SK-N-SH (cell line): Measurements from ENCODE around the gene ERVFRD-1. TPM values are rescaled to one million over a fixed set of nuclear protein-coding genes. Genes with fewer than 3 reads are reported as not detected.

Experiments
- CTCF ChIA-PET: fragments of 300-600, 350-600 bp; formaldehyde crosslinking; extraction: SDS; loops from one replicate; lab custom pipeline; 2021; lab: Yijun Ruan, JAX
- POLR2A ChIA-PET: fragments of 350-600 bp; sonication (Branson Sonifier 250); formaldehyde crosslinking; extraction: SDS; loops from one replicate; lab custom pipeline; 2020; ENCODE audit warnings: antibody characterized with exemption, inconsistent platforms; lab: Yijun Ruan, JAX
- DNase-seq: peaks from one replicate; pipeline ENCODE4 v3.0.0; 2012
- H2AFZ ChIP-seq: fragments of 200-600 bp; sonication (generic); 2 replicates; pipeline ENCODE4 v1.8.1; 2016; ENCODE audit warnings: antibody characterized with exemption, mild to moderate bottlenecking, low read depth
- H3F3A ChIP-seq: fragments of 200-600 bp; sonication (generic); replicated peaks from 2 replicates; pipeline ENCODE3; 2016; ENCODE audit warnings: antibody characterized with exemption, mild to moderate bottlenecking; ENCODE audit not compliant: insufficient read depth
- H3K27ac ChIP-seq, 2 experiments: fragments of 200-500 bp in 1 of 2; fragments of 200-600 bp in 1 of 2; sonication (Bioruptor generic) in 1 of 2; sonication (generic), shearing (Covaris generic) in 1 of 2; 2 replicates each; pipeline versions ENCODE4 v1.5.1 to v1.6.1; 2014 to 2016; ENCODE audit warnings: low read depth in 2 of 2, inconsistent platforms in 1 of 2, low read length in 1 of 2, mild to moderate bottlenecking in 1 of 2, mixed read lengths in 1 of 2
- H3K27me3 ChIP-seq: fragments of 200-600 bp; sonication (generic), shearing (Covaris generic); 2 replicates; pipeline ENCODE4 v1.6.1; 2016; ENCODE audit warnings: mixed run types; ENCODE audit not compliant: insufficient read depth
- H3K36me3 ChIP-seq, 2 experiments: fragments of 200-500 bp in 1 of 2; fragments of 200-600 bp in 1 of 2; sonication (Bioruptor generic) in 1 of 2; sonication (generic) in 1 of 2; replicated peaks in 1 of 2; 2 replicates each; pipeline versions ENCODE3 to v1.5.1; 2014 to 2016; ENCODE audit warnings: low read length in 1 of 2, mild to moderate bottlenecking in 1 of 2; ENCODE audit not compliant: insufficient read depth in 2 of 2, control insufficient read depth in 1 of 2
- H3K4me1 ChIP-seq, 2 experiments: fragments of 200-500 bp in 1 of 2; fragments of 200-600 bp in 1 of 2; sonication (Bioruptor generic) in 1 of 2; sonication (generic), shearing (Covaris generic) in 1 of 2; 2 replicates each; pipeline versions ENCODE4 v1.5.1 to v1.6.1; 2014 to 2016; ENCODE audit warnings: low read depth in 1 of 2, low read length in 1 of 2, mixed run types in 1 of 2; ENCODE audit not compliant: insufficient read depth in 2 of 2, control insufficient read depth in 1 of 2
- H3K4me2 ChIP-seq: fragments of 200-600 bp; sonication (generic), shearing (Covaris generic); 2 replicates; pipeline ENCODE4 v1.6.1; 2017; ENCODE audit warnings: mixed run types
- H3K4me3 ChIP-seq, 2 experiments: fragments of 200-500 bp in 1 of 2; fragments of 200-600 bp in 1 of 2; sonication (Bioruptor generic) in 1 of 2; sonication (generic), shearing (Covaris generic) in 1 of 2; 2 replicates each; pipeline versions ENCODE4 v1.5.1 to v1.8.1; 2014 to 2016; ENCODE audit warnings: low read depth in 2 of 2, inconsistent platforms in 1 of 2, low read length in 1 of 2, mild to moderate bottlenecking in 1 of 2, mixed read lengths in 1 of 2, moderate library complexity in 1 of 2
- H3K79me2 ChIP-seq: fragments of 200-600 bp; sonication (generic); 2 replicates; pipeline ENCODE4 v1.8.1; 2017; ENCODE audit warnings: mild to moderate bottlenecking; ENCODE audit not compliant: insufficient read depth
- H3K9ac ChIP-seq: fragments of 200-600 bp; sonication (generic); 2 replicates; pipeline ENCODE4 v1.6.1; 2017; ENCODE audit warnings: mixed run types
- H3K9me2 ChIP-seq: fragments of 200-600 bp; sonication (generic); 2 replicates; pipeline ENCODE4 v1.6.1; 2017; ENCODE audit warnings: mixed run types
- H3K9me3 ChIP-seq: fragments of 200-600 bp; sonication (generic); 2 replicates; pipeline ENCODE4 v1.6.1; 2017; ENCODE audit warnings: mixed run types, mild to moderate bottlenecking, moderate library complexity
- H4K20me1 ChIP-seq: fragments of 200-600 bp; sonication (generic); 2 replicates; pipeline ENCODE4 v1.6.1; 2017; ENCODE audit warnings: mild to moderate bottlenecking, mixed run types; ENCODE audit not compliant: insufficient read depth
- ELF1 ChIP-seq: IDR thresholded peaks from 2 replicates; pipeline ENCODE4 v1.4.0; 2012
- EZH2phosphoT487 ChIP-seq: fragments of 200-600 bp; sonication (generic); IDR thresholded peaks from 2 replicates; pipeline ENCODE4 v1.6.1; 2017; ENCODE audit warnings: low read depth, mixed run types, mild to moderate bottlenecking, antibody characterized with exemption, moderate library complexity, borderline replicate concordance
- FOXJ3 ChIP-seq: sonication (generic); formaldehyde crosslinking; IDR thresholded peaks from 2 replicates; pipeline ENCODE4 v1.5.1; 2020; ENCODE audit warnings: mild to moderate bottlenecking, missing genetic modification reagents
- GATA2 ChIP-seq: sonication (generic); formaldehyde crosslinking; IDR thresholded peaks from 2 replicates; pipeline ENCODE4 v1.5.0; 2020; ENCODE audit warnings: mild to moderate bottlenecking, missing genetic modification reagents
- JUND ChIP-seq: IDR thresholded peaks from 2 replicates; pipeline ENCODE4 v1.4.0; 2012
- MAX ChIP-seq: IDR thresholded peaks from 2 replicates; pipeline ENCODE4 v1.4.0; 2012; ENCODE audit warnings: low read depth
- NFIC ChIP-seq: IDR thresholded peaks from 2 replicates; pipeline ENCODE4 v1.4.0; 2012; ENCODE audit warnings: borderline replicate concordance
- NRF1 ChIP-seq: IDR thresholded peaks from 2 replicates; pipeline ENCODE4 v1.6.1; 2012; ENCODE audit warnings: low read depth, mild to moderate bottlenecking, low read length
- RCOR1 ChIP-seq: fragments of 150-350 bp; IDR thresholded peaks from 2 replicates; pipeline ENCODE4 v1.6.1; 2017; ENCODE audit warnings: antibody characterized with exemption, low read length
- REST ChIP-seq: IDR thresholded peaks from 2 replicates; pipeline ENCODE4 v1.6.1; 2012; ENCODE audit warnings: mild to moderate bottlenecking, low read depth, low read length, moderate library complexity
- RFX5 ChIP-seq: IDR thresholded peaks from 2 replicates; pipeline ENCODE4 v1.6.1; 2012; ENCODE audit warnings: mild to moderate bottlenecking, improper control_type of control experiment, low read length
- SIN3A ChIP-seq: IDR thresholded peaks from 2 replicates; pipeline ENCODE4 v1.6.1; 2012; ENCODE audit warnings: low read depth, mild to moderate bottlenecking, low read length, moderate library complexity, borderline replicate concordance
- TAF1 ChIP-seq: IDR thresholded peaks from 2 replicates; pipeline ENCODE4 v1.6.1; 2012; ENCODE audit warnings: low read depth, mild to moderate bottlenecking, low read length, moderate library complexity, borderline replicate concordance
- USF1 ChIP-seq: IDR thresholded peaks from 2 replicates; pipeline ENCODE4 v1.4.0; 2012; ENCODE audit warnings: low read depth, borderline replicate concordance
- USF2 ChIP-seq: fragments of 150-350 bp; IDR thresholded peaks from 2 replicates; pipeline ENCODE4 v1.6.1; 2017; ENCODE audit warnings: antibody characterized with exemption, low read length, low read depth, borderline replicate concordance
- ZBTB33 ChIP-seq: IDR thresholded peaks from 2 replicates; pipeline ENCODE4 v1.4.0; 2012; ENCODE audit warnings: low read depth, borderline replicate concordance
- WGBS: methylation state at CpG from one replicate; pipeline ENCODE4 v1.1.6; 2017; ENCODE audit warnings: low lambda C conversion rate; 5-methylcytosine and 5-hydroxymethylcytosine counted together
- polyA plus RNA-seq, 3 experiments: library from polyadenylated mRNA; depleted of rRNA; stranded (reverse); fragments of >200 nt; gene quantifications; 2 replicates each; pipeline ENCODE4 v1.2.3, GENCODE V29; 2012

ERVFRD-1 gene
- polyA plus RNA-seq, 1 of the 3 experiments (the other 2 are of a cell fraction), result not detected

- H3F3A ChIP-seq, result peaks cover 27% of the 10 kb centered on the region
- no peak overlapping the region for H3K4me3 ChIP-seq
- DNase-seq, result no peak
- no peaks in the 10 kb centered on the region for H3K9me3 ChIP-seq
- peaks cover 2 to 33% of the 10 kb centered on the region in 2 experiments; a peak in 3 of 4 replicates for H3K4me1 ChIP-seq
- 0 out of 2 replicates have a peak, but pooled peaks cover 3% of the 10 kb centered on the region for H3K79me2 ChIP-seq
- H3K27ac ChIP-seq, result peak overlapping the region in 1 of 2 experiments; percentile 44; a peak in 2 of 4 replicates
- ChIA-PET CTCF (interaction anchor here (3.0 kb wide), 1 partner anchor 356 kb away, joined by 14 read pairs; no protein-coding TSS in a partner anchor), POLR2A (no interaction called here)
- H3K27me3 ChIP-seq, result no peaks in the 10 kb centered on the region
- no peaks in the 10 kb centered on the region for H4K20me1 ChIP-seq
- no peak overlapping the region for H3K4me2 ChIP-seq
- H3K9ac ChIP-seq, result no peak overlapping the region
- H3K36me3 ChIP-seq, result peaks cover 7 to 13% of the 10 kb centered on the region in 2 experiments
- TF ChIP-seq GATA2 (no peak), USF1 (no peak), TAF1 (no peak), NFIC (no peak), FOXJ3 (CRISPR knock-in tag) (no peak), ELF1 (no peak), NRF1 (no peak), RFX5 (no peak), ZBTB33 (no peak), EZH2phosphoT487 (no peak), REST (no peak), USF2 (no peak), JUND (no peak), RCOR1 (no peak), MAX (no peak), SIN3A (no peak)
- 59% methylated on average over 3 of the region's 3 CpGs for WGBS
- H3K9me2 ChIP-seq, result no peaks in the 10 kb centered on the region
- no peak overlapping the region for H2AFZ ChIP-seq
Observed at GRCh38 chr6:11140056-11140455, 28.5 kb upstream of the ERVFRD-1 start.
